GM18907 (cell line): ENCODE measurements around the gene C20orf202.
"Not testable (repeated sequence)": the region's sequence is repeated elsewhere in the genome, so short reads cannot be mapped to it uniquely, and the experiment has no call there.

Source experiments
- ATAC-seq: cut with Tn5 transposase; IDR thresholded peaks from one replicate; pipeline ENCODE4 v1.9.1; 2021; ENCODE audit warnings: mild to moderate bottlenecking, moderate library complexity; ENCODE audit not compliant: unreplicated experiment

The C20orf202 gene

GRCh38 chr20:1242530-1242929, 39.3 kb downstream of the C20orf202 start:
- no peak for ATAC-seq

- no peak for ATAC-seq
These were observed 42.3 kb downstream of the C20orf202 start for GRCh38 chr20:1245578-1245977.

- no peak for ATAC-seq
These were observed 44.4 kb downstream of the C20orf202 start for GRCh38 chr20:1247689-1248088.

GRCh38 chr20:1250282-1250681, 47.0 kb downstream of the C20orf202 start:
- not testable (repeated sequence) for ATAC-seq

- no peak for ATAC-seq
These were observed 49.2 kb downstream of the C20orf202 start for GRCh38 chr20:1252416-1252815.

- ATAC-seq: no peak
These were observed 51.0 kb downstream of the C20orf202 start for GRCh38 chr20:1254254-1254653.

GRCh38 chr20:1255675-1256074, 52.4 kb downstream of the C20orf202 start:
- ATAC-seq: no peak
